CD8-positive, alpha-beta memory T cell (primary cell): ENCODE measurements around the gene ANO1. TPM values are rescaled to one million over a fixed set of nuclear protein-coding genes. Genes with fewer than 3 reads are reported as not detected.

ENCODE experiments used
- CTCF ChIA-PET: fragments of 350-600 bp; sonication (Branson Sonifier 250); formaldehyde crosslinking; loops from one replicate; lab custom pipeline; 2021; ENCODE audit warnings: antibody characterized with exemption; lab: Charles Lee
- POLR2A ChIA-PET: fragments of 350-600 bp; sonication (Branson Sonifier 250); formaldehyde crosslinking; loops from one replicate; lab custom pipeline; 2021; ENCODE audit warnings: antibody characterized with exemption; lab: Charles Lee
- DNase-seq, 5 donors: peaks; one replicate each; pipeline versions ENCODE4 v3.0.0 to v3.0.0-alpha.2; 2020 to 2022; ENCODE audit warnings: mixed read lengths in 1 of 5
- H3K27ac ChIP-seq: one replicate; pipeline ENCODE4 v1.7.0; 2013; ENCODE audit warnings: low read depth, mild to moderate bottlenecking, low read length, moderate library complexity
- H3K27me3 ChIP-seq: 2 replicates; pipeline ENCODE4 v1.7.0; 2013; ENCODE audit warnings: low read length, mild to moderate bottlenecking; ENCODE audit not compliant: insufficient read depth, poor library complexity, severe bottlenecking
- H3K36me3 ChIP-seq: 2 replicates; pipeline ENCODE4 v1.7.0; 2013; ENCODE audit warnings: mild to moderate bottlenecking, low read length, moderate library complexity; ENCODE audit not compliant: insufficient read depth
- H3K4me1 ChIP-seq: 2 replicates; pipeline ENCODE4 v1.7.0; 2013; ENCODE audit warnings: mild to moderate bottlenecking, low read length, moderate library complexity; ENCODE audit not compliant: insufficient read depth
- H3K4me3 ChIP-seq: 2 replicates; pipeline ENCODE4 v1.7.0; 2013; ENCODE audit warnings: mild to moderate bottlenecking, low read length
- H3K9me3 ChIP-seq: 2 replicates; pipeline ENCODE4 v1.7.0; 2013; ENCODE audit warnings: mild to moderate bottlenecking, low read length
- H3K27ac Mint-ChIP-seq, 8 donors: one replicate each; pipeline ENCODE4 v1.8.0; 2020 to 2021; ENCODE audit warnings: mixed read lengths in 8 of 8, mild to moderate bottlenecking in 6 of 8, inconsistent platforms in 3 of 8, moderate library complexity in 3 of 8
- H3K27me3 Mint-ChIP-seq, 2 donors: one replicate each; pipeline ENCODE4 v1.8.0; 2020 to 2021; ENCODE audit warnings: mixed read lengths in 2 of 2, mild to moderate bottlenecking in 1 of 2, moderate library complexity in 1 of 2
- H3K36me3 Mint-ChIP-seq, 3 donors: one replicate each; pipeline ENCODE4 v1.8.0; 2020 to 2021; ENCODE audit warnings: mixed read lengths in 3 of 3, inconsistent platforms in 1 of 3, mild to moderate bottlenecking in 1 of 3
- H3K4me1 Mint-ChIP-seq, 3 donors: one replicate each; pipeline ENCODE4 v1.8.0; 2020 to 2021; ENCODE audit warnings: mixed read lengths in 3 of 3, inconsistent platforms in 1 of 3, mild to moderate bottlenecking in 1 of 3
- H3K4me3 Mint-ChIP-seq, 7 donors: one replicate each; pipeline ENCODE4 v1.8.0; 2020 to 2021; ENCODE audit warnings: mixed read lengths in 7 of 7, mild to moderate bottlenecking in 6 of 7, moderate library complexity in 4 of 7, inconsistent platforms in 2 of 7
- H3K9me3 Mint-ChIP-seq, 5 donors: one replicate each; pipeline ENCODE4 v1.8.0; 2020 to 2022; ENCODE audit warnings: mixed read lengths in 5 of 5, mild to moderate bottlenecking in 3 of 5, moderate library complexity in 2 of 5, inconsistent platforms in 1 of 5
- polyA plus RNA-seq: library from polyadenylated mRNA; unstranded; fragments of 300-500 nt; fragmentation: Illumina TruSeq; gene quantifications from one replicate; pipeline ENCODE4 v1.2.3, GENCODE V29; 2021
- total RNA-seq, 2 experiments: library from RNA; stranded (reverse); gene quantifications; one replicate each; pipeline ENCODE4 v1.2.3, GENCODE V29; 2021

ANO1 gene
- total and polyA plus RNA-seq, 3 experiments from 2014 or later, result not detected

GRCh38 chr11:70088735-70089250 lies 10.7 kb downstream of the ANO1 start:
- ChIA-PET POLR2A (no interaction called here), CTCF (no interaction called here)
- Histone ChIP-seq H3K9me3 (no peaks in the 10 kb centered on the region), H3K4me3 (no peak overlapping the region), H3K27me3 (no peaks in the 10 kb centered on the region), H3K36me3 (no peaks in the 10 kb centered on the region), H3K4me1 (no peaks in the 10 kb centered on the region), H3K27ac (no peak overlapping the region)
- no peak overlapping the region for H3K27ac Mint-ChIP-seq
- no peak for DNase-seq
- no peaks in the 10 kb centered on the region for H3K36me3 Mint-ChIP-seq
- H3K4me3 Mint-ChIP-seq, result no peak overlapping the region
- peaks cover 3 to 13% of the 10 kb centered on the region in 2 donors for H3K27me3 Mint-ChIP-seq
- no peaks in the 10 kb centered on the region for H3K9me3 Mint-ChIP-seq
- H3K4me1 Mint-ChIP-seq, result no peaks in the 10 kb centered on the region

- Histone ChIP-seq H3K36me3 (no peaks in the 10 kb centered on the region), H3K27ac (no peak overlapping the region), H3K4me1 (no peaks in the 10 kb centered on the region), H3K9me3 (no peaks in the 10 kb centered on the region), H3K27me3 (no peaks in the 10 kb centered on the region), H3K4me3 (no peak overlapping the region)
- no peak for DNase-seq
- Mint-ChIP-seq H3K4me1 (no peaks in the 10 kb centered on the region), H3K27me3 (peaks cover 3 to 15% of the 10 kb centered on the region in 2 donors), H3K36me3 (no peaks in the 10 kb centered on the region), H3K4me3 (no peak overlapping the region), H3K9me3 (no peaks in the 10 kb centered on the region), H3K27ac (no peak overlapping the region)
- CTCF ChIA-PET, result no interaction called here
- POLR2A ChIA-PET, result no interaction called here
Observed at GRCh38 chr11:70089631-70090030, 11.5 kb downstream of the ANO1 start.

DNA sequence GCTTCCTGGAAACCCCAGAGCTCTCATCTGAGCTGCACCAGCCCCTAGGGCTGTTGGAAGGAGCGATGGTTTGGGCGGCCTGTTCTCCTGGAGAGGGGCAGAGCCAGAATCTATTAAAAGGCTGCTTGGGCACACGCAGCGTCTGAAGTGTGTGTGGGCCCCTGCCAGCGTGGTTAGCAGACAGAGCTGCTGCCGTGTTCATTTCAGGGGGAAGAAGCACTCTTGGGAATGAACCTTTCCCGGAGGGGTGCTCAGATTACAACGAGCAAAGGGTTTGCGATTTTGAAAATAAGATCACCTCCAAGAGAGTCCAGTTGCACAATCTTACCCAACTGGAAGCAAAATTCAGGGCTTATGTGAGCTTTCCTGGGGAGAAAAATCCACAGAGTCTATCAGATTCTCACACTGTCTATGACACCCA lies 12.9 kb downstream of the ANO1 start:
- Mint-ChIP-seq H3K27me3 (peaks cover 5 to 17% of the 10 kb centered on the region in 2 donors), H3K27ac (no peak overlapping the region), H3K4me1 (no peaks in the 10 kb centered on the region), H3K9me3 (no peaks in the 10 kb centered on the region), H3K4me3 (no peak overlapping the region), H3K36me3 (no peaks in the 10 kb centered on the region)
- Histone ChIP-seq H3K4me1 (no peaks in the 10 kb centered on the region), H3K4me3 (no peak overlapping the region), H3K9me3 (no peaks in the 10 kb centered on the region), H3K36me3 (no peaks in the 10 kb centered on the region), H3K27me3 (no peaks in the 10 kb centered on the region), H3K27ac (no peak overlapping the region)
- ChIA-PET POLR2A (no interaction called here), CTCF (no interaction called here)
- DNase-seq, result no peak

DNA sequence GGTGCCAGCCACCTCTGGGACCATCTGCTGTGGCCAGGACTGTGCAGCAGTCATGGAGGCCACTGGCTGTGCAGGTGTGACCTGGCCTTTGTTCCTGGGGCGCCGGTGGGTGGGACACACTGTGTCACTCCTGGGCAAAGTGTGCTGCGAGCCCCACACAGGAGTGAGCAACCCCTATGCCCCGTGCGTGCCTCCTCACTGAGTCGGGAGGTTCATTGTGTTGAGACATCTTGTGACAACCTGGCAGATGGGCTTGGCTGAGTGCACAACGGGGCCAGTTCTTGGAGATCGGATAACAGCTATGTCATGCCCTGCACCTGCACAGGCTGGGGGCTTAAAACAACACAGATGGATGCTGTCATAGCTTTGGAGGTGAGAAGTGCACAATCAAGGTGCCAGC lies 13.5 kb downstream of the ANO1 start:
- H3K4me1 ChIP-seq, result no peaks in the 10 kb centered on the region
- H3K9me3 ChIP-seq, result no peaks in the 10 kb centered on the region
- ChIA-PET CTCF (no interaction called here), POLR2A (no interaction called here)
- Mint-ChIP-seq H3K4me1 (no peaks in the 10 kb centered on the region), H3K27me3 (peaks cover 5 to 17% of the 10 kb centered on the region in 2 donors), H3K27ac (no peak overlapping the region), H3K4me3 (no peak overlapping the region), H3K9me3 (no peaks in the 10 kb centered on the region), H3K36me3 (no peaks in the 10 kb centered on the region)
- no peaks in the 10 kb centered on the region for H3K36me3 ChIP-seq
- DNase-seq, result no peak
- H3K27ac ChIP-seq, result no peak overlapping the region
- no peaks in the 10 kb centered on the region for H3K27me3 ChIP-seq
- no peak overlapping the region for H3K4me3 ChIP-seq

GRCh38 chr11:70092959-70093715 lies 15.0 kb downstream of the ANO1 start:
- Histone ChIP-seq H3K27me3 (no peaks in the 10 kb centered on the region), H3K9me3 (no peaks in the 10 kb centered on the region), H3K27ac (no peak overlapping the region), H3K36me3 (no peaks in the 10 kb centered on the region), H3K4me3 (no peak overlapping the region), H3K4me1 (no peaks in the 10 kb centered on the region)
- H3K36me3 Mint-ChIP-seq, result no peaks in the 10 kb centered on the region
- H3K4me1 Mint-ChIP-seq, result no peaks in the 10 kb centered on the region
- H3K27me3 Mint-ChIP-seq, result peaks cover 4 to 14% of the 10 kb centered on the region in 2 donors
- H3K4me3 Mint-ChIP-seq, result no peak overlapping the region
- ChIA-PET POLR2A (no interaction called here), CTCF (no interaction called here)
- DNase-seq, result no peak
- no peaks in the 10 kb centered on the region for H3K9me3 Mint-ChIP-seq
- H3K27ac Mint-ChIP-seq, result peak overlapping the region in 1 of 8 donors; percentile 38

DNA sequence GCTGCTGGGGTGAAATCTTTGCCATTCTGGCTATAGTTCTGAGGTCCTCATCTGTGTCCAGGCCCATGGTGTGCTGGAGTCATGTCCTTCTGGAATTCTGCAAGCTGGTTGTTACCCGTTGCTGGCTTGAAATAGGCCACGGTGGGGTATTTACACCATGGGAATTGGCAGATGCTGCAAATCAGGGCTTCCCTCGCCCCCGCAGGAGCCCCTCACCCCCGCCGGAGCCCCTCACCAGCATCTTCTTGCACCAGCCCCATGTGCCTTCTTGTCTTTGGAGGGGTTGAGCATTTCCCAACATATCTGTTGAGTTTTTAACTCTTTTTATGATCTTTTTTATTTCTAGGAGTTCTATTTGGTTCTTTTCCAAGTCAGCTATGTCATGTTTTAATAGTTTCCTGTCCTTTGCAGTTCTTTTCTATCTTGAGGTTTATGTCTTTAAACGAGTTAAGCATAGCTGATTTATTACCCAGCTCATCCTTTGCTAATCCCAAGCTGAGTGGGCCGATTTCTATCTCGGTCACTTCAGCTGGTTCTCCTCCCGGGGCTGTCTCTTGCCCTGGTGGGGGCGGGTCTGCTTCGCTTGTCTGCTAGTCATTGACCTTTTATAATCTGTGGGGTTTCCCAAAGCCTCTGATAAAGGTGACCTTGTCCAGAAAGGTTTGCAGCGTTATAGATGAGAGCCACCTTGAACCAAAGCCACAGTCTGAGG lies 17.6 kb downstream of the ANO1 start:
- Mint-ChIP-seq H3K4me3 (no peak overlapping the region), H3K27ac (no peak overlapping the region)
- no peaks in the 10 kb centered on the region for H3K27me3 ChIP-seq

GRCh38 chr11:70097783-70098563 lies 19.9 kb downstream of the ANO1 start:
- no peaks in the 10 kb centered on the region for H3K9me3 ChIP-seq
- Mint-ChIP-seq H3K4me3 (no peak overlapping the region), H3K9me3 (no peaks in the 10 kb centered on the region), H3K36me3 (no peaks in the 10 kb centered on the region), H3K27me3 (peaks cover 8 to 9% of the 10 kb centered on the region in 2 donors), H3K27ac (no peak overlapping the region), H3K4me1 (no peaks in the 10 kb centered on the region)
- ChIA-PET POLR2A (no interaction called here), CTCF (no interaction called here)
- no peaks in the 10 kb centered on the region for H3K27me3 ChIP-seq
- no peaks in the 10 kb centered on the region for H3K4me1 ChIP-seq
- H3K4me3 ChIP-seq, result no peak overlapping the region
- DNase-seq, result no peak
- H3K27ac ChIP-seq, result no peak overlapping the region
- no peaks in the 10 kb centered on the region for H3K36me3 ChIP-seq

More for the DNA sequence above, 17.6 kb downstream of the ANO1 start:
- no peaks in the 10 kb centered on the region for H3K9me3 Mint-ChIP-seq
- no peaks in the 10 kb centered on the region for H3K4me1 Mint-ChIP-seq
- Histone ChIP-seq H3K9me3 (no peaks in the 10 kb centered on the region), H3K4me3 (no peak overlapping the region), H3K36me3 (no peaks in the 10 kb centered on the region), H3K4me1 (no peaks in the 10 kb centered on the region), H3K27ac (no peak overlapping the region)
- H3K27me3 Mint-ChIP-seq, result peaks cover 6 to 11% of the 10 kb centered on the region in 2 donors
- no peaks in the 10 kb centered on the region for H3K36me3 Mint-ChIP-seq
- POLR2A ChIA-PET, result no interaction called here
- DNase-seq, result no peak
- CTCF ChIA-PET, result no interaction called here

GRCh38 chr11:70098936-70099335 lies 20.8 kb downstream of the ANO1 start:
- no peaks in the 10 kb centered on the region for H3K9me3 Mint-ChIP-seq
- POLR2A ChIA-PET, result no interaction called here
- CTCF ChIA-PET, result no interaction called here

More at GRCh38 chr11:70098936-70099335, 20.8 kb downstream of the ANO1 start:
- DNase-seq, result no peak
- Histone ChIP-seq H3K36me3 (no peaks in the 10 kb centered on the region), H3K27ac (no peak overlapping the region), H3K4me3 (no peak overlapping the region), H3K4me1 (no peaks in the 10 kb centered on the region), H3K9me3 (no peaks in the 10 kb centered on the region), H3K27me3 (no peaks in the 10 kb centered on the region)
- Mint-ChIP-seq H3K36me3 (no peaks in the 10 kb centered on the region), H3K27me3 (peaks cover 8 to 11% of the 10 kb centered on the region in 2 donors), H3K27ac (no peak overlapping the region), H3K4me1 (no peaks in the 10 kb centered on the region), H3K4me3 (no peak overlapping the region)
